IPS-NIHi11 (cell line): ENCODE measurements around the gene MPDU1.
A peak's percentile ranks its signal among the peaks of the same experiment; 100 is the strongest.

Source experiments
- DNase-seq: peaks from one replicate; pipeline ENCODE4 v3.0.0; 2012; ENCODE audit warnings: mixed read lengths, low spot score

MPDU1 gene

GRCh38 chr17:7560172-7561027 lies 23.3 kb upstream of the MPDU1 start:
- peak; percentile 78 for DNase-seq

- DNase-seq, result peak; percentile 94
These were observed 22.6 kb upstream of the MPDU1 start for GRCh38 chr17:7561028-7561575.

GRCh38 chr17:7561589-7562207 lies 22.0 kb upstream of the MPDU1 start, which contains the start of gene SENP3:
Gene SENP3, plus strand, starts transcription at chr17:7561919. Its CDS starts 1,158 bp downstream, at chr17:7563077.
- peak; percentile 99 for DNase-seq

DNA sequence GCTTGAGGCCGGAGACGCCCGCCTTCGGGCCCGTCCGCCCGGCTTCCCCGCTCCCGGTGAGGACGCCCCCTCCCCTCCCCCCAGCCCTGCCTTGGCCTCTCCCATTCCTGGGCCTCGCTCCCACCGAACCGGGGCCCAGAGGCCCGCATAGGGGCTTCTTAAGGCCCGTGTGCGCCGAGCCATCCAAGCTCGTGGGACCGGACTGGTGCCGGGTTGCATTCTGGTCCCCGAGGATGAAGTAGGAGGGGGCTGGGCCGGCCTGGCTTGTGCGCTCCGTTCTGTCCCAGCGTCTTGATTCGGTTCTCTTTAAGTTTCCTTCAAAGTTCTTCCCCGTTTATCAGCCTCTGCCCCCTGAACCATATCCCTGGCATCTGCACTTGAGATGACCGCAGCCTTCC lies 21.4 kb upstream of the MPDU1 start:
- DNase-seq, result no peak

DNA sequence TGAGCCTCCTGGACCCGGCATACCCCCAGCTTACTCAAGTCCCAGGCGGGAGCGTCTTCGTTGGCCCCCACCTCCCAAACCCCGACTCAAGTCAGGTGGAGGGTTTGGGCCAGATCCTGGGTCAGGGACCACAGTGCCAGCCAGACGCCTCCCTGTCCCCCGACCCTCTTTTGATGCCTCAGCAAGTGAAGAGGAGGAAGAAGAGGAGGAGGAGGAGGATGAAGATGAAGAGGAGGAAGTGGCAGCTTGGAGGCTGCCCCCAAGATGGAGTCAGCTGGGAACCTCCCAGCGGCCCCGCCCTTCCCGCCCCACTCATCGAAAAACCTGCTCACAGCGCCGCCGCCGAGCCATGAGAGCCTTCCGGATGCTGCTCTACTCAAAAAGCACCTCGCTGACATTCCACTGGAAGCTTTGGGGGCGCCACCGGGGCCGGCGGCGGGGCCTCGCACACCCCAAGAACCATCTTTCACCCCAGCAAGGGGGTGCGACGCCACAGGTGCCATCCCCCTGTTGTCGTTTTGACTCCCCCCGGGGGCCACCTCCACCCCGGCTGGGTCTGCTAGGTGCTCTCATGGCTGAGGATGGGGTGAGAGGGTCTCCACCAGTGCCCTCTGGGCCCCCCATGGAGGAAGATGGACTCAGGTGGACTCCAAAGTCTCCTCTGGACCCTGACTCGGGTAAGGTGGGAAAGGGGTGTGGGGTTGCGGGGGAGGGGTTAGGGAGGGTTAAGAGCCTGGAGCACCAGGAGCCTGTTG lies 20.4 kb upstream of the MPDU1 start:
- DNase-seq, result no peak

- no peak for DNase-seq
These were observed 14.1 kb upstream of the MPDU1 start for GRCh38 chr17:7569571-7569970.

- no peak for DNase-seq
These were observed 13.3 kb upstream of the MPDU1 start for GRCh38 chr17:7570351-7570750.

DNA sequence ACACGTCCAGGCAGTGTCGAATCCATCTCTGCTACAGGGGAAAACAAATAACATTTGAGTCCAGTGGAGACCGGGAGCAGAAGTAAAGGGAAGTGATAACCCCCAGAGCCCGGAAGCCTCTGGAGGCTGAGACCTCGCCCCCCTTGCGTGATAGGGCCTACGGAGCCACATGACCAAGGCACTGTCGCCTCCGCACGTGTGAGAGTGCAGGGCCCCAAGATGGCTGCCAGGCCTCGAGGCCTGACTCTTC lies 11.4 kb upstream of the MPDU1 start:
- no peak for DNase-seq

DNA sequence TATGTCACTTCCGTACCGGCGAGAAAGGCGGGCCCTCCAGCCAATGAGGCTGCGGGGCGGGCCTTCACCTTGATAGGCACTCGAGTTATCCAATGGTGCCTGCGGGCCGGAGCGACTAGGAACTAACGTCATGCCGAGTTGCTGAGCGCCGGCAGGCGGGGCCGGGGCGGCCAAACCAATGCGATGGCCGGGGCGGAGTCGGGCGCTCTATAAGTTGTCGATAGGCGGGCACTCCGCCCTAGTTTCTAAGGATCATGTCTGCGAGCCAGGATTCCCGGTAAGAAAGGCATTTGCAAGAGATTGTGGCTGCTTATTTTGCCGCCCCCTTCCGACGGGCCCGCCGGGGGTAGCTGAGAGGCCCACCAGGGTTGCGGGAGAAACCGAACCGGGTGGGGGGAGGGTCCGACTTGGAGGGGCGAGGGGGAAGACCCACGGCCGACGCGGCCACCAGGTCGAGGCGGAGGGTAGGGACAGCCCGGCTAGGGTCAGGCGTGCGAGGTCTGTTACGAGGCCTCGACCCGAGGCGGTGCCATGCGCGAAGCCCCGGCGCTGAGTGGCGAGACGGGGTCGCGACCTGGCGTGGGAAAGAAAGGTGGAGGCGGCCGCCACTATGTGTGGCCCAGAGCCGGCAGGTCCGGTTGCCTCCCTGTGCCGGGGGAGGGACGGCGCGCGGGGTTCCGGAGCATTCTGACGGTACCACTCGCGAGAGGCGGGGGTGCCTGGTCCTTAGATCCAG lies 10.9 kb upstream of the MPDU1 start:
- peak; percentile 94 for DNase-seq

- peak; percentile 88 for DNase-seq
These were observed 10.2 kb upstream of the MPDU1 start for GRCh38 chr17:7573324-7574080.

DNA sequence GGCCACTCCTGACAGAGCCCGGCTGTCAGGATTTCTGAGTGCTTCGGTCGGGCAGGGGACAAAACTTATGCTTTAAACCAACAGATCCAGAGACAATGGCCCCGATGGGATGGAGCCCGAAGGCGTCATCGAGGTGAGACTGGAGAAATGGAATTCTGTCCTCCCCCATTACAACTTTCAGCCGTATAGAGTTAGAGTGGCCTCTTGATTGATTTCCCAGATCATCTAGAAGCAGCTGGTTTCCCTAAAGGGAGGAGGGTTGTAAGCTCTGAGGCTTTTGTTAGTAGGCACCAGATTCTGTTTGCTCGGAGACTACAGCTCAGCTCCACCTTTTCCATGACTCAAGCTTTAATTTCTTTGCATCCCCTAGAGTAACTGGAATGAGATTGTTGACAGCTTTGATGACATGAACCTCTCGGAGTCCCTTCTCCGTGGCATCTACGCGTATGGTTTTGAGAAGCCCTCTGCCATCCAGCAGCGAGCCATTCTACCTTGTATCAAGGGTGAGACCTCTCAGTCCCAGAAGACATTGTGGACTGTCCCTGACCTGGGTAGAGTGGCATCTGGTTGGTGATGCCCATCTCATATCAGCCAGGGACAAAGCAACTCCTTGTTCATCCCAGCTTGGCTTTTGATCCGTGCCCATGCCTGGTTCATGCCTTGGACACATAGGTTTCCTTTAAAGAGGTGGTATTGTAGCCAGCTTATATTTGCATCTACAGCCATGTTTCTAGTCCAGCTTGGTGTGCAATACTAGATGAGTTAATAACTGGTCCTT lies 9.3 kb upstream of the MPDU1 start:
- no peak for DNase-seq

- DNase-seq, result no peak
These were observed 8.2 kb upstream of the MPDU1 start for GRCh38 chr17:7575481-7575883.

- no peak for DNase-seq
These were observed 7.7 kb upstream of the MPDU1 start for GRCh38 chr17:7575959-7576358.

DNA sequence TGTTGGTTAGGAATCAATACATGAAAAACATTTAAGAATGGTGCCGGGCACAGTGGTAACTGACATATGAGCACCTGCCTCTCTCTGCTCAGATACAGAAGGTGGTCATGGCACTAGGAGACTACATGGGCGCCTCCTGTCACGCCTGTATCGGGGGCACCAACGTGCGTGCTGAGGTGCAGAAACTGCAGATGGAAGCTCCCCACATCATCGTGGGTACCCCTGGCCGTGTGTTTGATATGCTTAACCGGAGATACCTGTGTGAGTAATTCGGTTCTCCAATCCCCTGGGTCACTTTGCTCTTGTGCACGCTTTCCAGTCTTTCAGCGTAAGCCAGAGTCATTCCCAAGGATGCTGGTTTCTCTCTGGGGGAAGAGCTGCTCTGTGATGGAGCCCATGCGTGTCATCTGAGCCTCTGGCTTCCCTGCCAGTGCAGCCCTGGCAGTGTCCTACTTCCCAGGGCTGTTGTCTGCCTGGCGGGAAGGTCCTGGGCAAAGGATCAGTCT lies 7.2 kb upstream of the MPDU1 start:
- DNase-seq, result no peak

GRCh38 chr17:7577327-7578199 lies 6.1 kb upstream of the MPDU1 start:
- no peak for DNase-seq

- DNase-seq, result no peak
These were observed 4.4 kb upstream of the MPDU1 start, which contains the start of gene CD68 for GRCh38 chr17:7579001-7579833. Gene CD68, plus strand, starts transcription at chr17:7579638. Its CDS starts 40 bp downstream, at chr17:7579678.

- DNase-seq, result no peak
These were observed 3.6 kb upstream of the MPDU1 start for GRCh38 chr17:7579834-7580603.
